HG03439 (cell line): Measurements from ENCODE around the gene ELOVL3.
"Not testable (repeated sequence)": the region's sequence is repeated elsewhere in the genome, so short reads cannot be mapped to it uniquely, and the experiment has no call there.

ENCODE experiments used
- ATAC-seq: cut with Tn5 transposase; IDR thresholded peaks from one replicate; pipeline ENCODE4 v1.9.1; 2021; ENCODE audit warnings: mild to moderate bottlenecking, moderate library complexity; ENCODE audit not compliant: unreplicated experiment

Gene ELOVL3, protein sequence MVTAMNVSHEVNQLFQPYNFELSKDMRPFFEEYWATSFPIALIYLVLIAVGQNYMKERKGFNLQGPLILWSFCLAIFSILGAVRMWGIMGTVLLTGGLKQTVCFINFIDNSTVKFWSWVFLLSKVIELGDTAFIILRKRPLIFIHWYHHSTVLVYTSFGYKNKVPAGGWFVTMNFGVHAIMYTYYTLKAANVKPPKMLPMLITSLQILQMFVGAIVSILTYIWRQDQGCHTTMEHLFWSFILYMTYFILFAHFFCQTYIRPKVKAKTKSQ

DNA sequence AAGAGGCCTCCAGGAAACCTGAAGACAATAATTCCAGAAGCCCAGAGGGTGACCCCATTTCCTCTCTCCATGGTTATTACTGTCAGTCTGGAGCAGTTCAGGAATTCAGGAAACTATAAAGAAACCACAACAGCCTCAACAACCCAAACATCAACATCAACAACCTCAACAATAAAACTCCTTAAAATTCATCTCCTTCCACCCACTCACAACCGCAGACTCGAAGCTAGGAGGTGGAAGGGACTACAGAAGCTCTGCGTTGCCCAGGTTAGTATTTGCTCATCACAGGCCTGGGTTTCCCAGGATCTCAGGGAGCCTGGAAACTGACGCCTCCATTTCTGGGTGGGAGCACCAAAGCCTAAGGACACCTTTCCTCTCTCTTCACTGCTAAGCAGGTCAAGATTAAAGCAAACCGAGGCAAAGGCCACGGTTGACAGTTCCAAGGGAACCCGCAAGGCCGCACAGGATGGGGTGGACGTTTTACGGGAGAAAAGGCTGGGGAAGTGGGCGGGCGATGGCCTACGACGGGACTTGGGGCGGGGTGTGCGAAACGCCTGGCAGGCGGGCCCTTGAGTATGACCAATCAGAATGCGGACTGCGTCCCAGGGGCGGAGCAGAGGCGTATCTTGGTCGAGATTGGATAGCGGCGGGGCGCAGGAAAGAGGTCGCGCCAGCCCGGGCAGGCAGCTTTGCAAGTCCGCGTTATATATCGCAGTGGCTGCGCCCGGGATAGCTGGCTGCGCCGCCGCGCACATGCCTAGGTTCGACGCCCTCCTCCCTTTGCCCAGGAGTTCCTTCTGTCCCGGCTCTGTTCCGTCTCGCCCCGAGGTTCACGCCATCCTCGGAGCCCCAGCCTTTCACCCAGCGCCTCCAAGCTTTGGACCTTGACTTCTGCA is at the start of gene ELOVL3:
Gene ELOVL3 (plus strand): TSS at position 654 of the 896 bp plus-strand sequence. CDS start 250 bp downstream, outside the sequence.
- peak; percentile 71 for ATAC-seq

DNA sequence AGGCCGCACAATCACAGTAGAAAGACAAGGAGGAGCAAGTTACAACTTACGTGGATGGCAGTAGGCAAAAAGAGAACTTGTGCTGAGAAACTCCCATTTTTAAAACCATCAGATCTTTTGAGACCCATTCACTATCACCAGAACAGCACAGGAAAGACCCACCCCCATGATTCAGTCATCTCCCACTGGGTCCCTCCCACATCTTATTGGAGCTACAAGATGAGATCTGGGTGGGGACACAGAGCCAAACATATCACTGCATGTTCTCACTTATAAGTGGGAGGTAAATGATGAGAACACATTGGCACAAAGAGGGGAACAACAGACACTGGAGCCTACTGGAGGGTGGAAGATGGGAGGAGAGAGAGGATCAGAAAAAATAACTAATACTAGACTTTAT is 41.5 kb upstream of the ELOVL3 start:
- ATAC-seq, result no peak

DNA sequence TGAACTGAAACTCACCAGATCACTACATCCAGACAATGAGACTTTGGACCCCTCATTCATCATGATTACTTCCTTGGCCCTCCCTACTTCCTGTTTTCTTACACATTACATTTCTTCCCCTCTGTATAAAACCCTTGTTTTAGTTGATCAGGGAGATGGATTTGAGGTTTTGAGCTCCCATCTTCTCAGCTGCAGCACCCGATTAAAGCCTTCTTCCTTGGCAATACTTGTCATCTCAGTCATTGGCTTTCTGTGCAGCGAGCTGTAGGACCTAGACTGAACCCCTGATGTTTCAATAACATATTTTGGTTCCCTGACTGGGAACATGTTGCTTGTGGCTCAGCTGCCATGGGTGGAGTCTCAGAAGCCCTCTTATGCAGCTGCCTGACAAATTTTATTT is 40.8 kb upstream of the ELOVL3 start:
- no peak for ATAC-seq

- no peak for ATAC-seq
Measured at GRCh38 chr10:102185811-102186527, 40.1 kb upstream of the ELOVL3 start.

DNA sequence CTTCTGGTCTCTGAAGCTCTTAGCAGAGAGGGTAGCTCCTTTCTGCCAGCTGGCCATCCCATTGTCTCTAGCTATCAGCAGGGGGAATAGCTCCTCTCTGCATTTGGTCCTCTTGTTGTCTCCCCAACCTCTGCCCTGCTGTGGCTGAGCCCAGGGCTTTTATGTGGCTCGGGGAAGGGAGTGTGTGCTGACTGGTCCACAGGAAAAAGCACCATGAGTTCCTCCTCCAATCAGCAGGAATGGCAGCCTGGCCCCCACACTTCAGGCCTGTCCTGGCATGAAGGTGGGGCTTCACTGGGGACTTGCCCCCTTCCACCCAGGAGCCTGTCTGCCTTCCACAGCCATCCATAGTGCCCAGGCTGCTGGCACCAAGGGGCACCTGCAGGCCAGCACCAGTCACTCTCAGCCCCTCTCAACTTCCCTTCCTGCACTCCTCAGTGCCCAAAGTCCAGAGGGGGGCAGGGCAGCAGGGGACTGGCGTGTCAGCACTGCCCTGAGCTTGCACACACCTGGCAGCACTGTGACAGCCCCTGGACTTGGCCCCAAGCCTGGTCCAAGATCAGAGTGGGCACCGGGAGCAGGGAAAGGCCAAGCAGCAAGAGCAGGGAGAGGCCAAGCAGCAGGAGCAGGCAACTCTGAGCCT is 37.7 kb upstream of the ELOVL3 start:
- no peak for ATAC-seq

GRCh38 chr10:102188941-102189898 is 36.9 kb upstream of the ELOVL3 start:
- not testable (repeated sequence) for ATAC-seq

GRCh38 chr10:102191956-102192355 is 34.1 kb upstream of the ELOVL3 start:
- no peak for ATAC-seq

DNA sequence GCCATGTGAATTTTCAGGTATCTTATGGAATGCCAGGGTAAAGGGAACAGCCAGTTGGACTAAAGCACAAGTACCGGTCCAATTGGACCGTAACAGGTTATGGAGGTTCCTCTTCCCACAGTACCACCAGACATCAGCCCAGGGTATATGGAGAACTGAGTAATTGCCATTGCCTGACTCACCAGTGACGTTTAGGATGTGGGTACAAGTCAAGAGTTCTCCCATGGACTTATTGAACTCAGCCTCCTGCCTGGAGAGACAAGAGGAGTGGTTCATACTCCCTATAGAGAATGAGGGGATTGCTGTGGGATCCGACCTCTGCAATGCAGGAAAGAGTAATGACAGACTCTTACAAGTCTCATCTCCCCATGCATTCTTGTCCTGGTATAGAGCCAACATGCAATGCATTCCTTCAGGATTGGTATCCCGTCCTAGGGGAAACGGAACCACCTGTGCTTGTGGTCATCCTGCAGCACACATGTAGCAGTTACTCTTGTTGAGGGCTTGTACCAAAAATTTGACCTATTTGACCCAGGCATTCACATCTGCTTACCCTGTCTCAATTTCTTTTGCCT is 30.7 kb upstream of the ELOVL3 start:
- no peak for ATAC-seq

DNA sequence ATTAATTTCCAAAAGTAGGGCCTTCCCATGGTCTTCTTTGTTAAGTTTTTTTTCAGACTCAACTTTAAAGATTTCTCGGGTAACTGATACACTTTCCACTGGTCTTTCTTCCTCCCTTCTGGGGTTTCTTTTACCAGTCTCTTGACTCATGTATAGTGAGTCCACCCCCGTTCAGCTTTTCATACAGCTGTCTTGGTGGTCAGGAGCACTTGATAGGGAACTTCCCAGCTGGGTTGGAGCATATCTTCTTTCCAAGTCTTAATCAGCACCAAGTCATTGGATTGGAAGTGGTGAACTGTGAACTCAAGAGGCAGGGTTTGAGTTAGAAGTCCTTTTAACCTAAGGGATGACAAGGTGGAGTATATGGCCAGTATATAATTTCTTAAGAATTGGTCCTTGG is 29.2 kb upstream of the ELOVL3 start:
- no peak for ATAC-seq

- ATAC-seq, result no peak
Measured at GRCh38 chr10:102198027-102198426, 28.1 kb upstream of the ELOVL3 start.

GRCh38 chr10:102200751-102201640 is 25.1 kb upstream of the ELOVL3 start:
- ATAC-seq, result no peak

- no peak for ATAC-seq
Measured at GRCh38 chr10:102202386-102202785, 23.7 kb upstream of the ELOVL3 start.

DNA sequence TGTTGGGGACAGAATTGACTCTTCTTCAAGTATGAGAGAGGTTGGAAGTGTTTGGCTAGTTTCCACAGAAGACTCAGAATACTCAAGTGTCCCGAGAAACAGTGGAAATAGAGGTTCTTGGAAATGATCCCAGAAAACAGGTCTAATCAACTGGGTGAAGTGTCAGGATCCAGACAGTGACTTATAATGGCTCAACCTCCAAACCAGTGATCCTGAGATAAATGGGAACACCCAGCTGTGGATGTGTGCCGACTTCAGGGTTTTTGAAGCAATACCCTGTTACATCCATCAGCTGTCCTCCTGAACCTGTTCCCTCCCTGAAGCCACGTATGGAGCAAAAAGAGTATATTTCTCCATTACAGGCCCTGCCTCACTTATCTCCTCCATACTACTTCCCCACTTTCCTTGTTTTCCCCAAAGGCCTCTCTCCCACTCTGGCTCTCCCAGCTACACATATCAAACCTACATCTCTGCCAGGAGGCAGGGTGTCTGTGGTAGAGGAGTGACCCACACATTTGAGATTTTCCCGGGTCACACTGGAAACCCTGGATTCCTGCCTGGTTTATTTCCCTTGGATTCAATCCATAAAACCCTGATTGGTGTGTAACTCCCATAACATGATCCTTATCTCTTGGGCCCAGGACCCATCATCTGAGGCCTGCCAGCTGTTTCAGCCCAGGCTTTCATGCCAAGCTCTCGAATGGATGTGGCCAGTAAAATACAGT is 17.6 kb upstream of the ELOVL3 start:
- ATAC-seq, result no peak

DNA sequence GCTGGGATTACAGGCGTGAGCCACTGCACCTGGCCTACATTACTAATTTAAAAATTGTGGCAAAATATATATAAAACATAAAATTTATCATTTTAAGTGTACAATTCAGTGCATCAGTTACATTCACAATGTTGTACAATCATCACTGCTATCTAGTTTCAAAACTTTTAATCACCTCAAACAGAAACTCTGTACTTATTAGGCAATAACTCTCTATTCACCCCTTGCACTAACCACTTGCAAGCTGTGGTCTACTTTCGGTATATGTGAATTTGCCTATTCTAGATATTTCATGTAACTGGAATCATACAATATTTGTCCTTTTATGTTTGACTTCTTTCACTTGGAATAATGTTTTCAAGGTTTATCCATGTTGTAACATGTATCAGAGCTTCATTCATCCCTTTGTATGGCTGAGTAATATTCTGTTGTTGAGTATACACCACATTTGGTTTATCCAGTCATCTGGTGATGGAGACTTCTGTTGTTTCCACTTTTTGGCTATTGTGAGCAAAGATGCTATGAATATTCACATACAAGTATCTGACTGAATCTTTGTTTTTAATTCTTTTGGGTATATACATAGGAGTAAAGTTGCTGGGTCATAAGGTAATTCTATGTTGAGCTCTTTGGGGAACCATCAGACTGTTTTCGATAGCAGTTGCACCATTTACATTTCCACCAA is 14.3 kb upstream of the ELOVL3 start:
- ATAC-seq, result no peak

DNA sequence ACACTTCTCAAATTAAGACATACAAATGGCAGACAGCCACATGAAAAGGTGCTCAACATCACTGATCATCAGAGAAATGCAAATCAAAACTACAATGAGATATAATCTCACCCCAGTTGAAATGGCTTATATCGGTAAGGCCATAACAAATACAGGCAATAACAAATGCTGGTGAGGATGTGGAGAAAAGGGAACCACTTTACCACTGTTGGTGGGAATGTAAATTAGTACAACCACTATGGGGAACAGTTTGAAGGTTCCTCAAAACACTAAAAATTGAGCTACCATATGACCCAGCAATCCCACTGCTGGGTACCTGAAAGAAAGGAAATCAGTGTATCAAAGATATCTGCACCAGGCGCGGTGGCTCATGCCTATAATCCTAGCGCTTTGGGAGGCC is 12.5 kb upstream of the ELOVL3 start:
- not testable (repeated sequence) for ATAC-seq

DNA sequence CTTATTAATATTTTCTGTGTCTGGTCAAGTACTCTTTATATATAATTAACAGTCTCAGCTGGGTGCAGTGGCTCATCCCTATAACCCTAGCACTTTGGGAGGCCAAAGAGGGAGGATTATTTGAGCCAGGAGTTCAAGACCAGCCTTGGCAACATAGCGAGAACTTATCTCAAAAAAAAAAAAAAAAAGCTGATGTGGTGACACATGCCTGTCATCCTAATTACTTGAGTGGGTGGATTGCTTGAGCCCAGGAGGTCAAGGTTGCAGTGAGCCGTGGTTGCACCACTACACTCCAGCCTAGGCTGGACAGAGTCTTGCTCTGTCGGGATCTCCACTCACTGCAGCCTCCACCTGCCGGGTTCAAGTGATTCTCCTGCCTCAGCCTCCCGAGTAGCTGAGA is 6.7 kb upstream of the ELOVL3 start:
- no peak for ATAC-seq

DNA sequence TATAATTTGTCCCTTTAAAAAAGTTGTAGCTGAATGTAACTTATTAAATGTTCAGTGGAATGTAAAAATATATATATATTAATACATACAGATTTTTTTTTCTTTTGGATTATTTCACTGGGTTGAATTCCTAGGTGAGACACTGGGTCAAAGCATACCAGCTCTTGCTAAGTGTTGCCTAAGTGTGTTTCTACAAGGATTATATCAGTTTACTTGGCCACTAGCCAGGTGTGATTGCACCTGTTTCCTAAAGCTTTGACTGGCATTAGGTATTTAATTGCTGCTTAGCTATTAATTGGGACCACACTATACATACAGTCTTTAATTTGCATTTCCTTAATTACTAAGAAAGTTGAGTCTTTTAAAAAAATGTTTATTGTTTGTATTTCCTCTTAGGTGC is 5.5 kb upstream of the ELOVL3 start:
- no peak for ATAC-seq
